Measurements from ENCODE around the gene RNF157. TPM values are rescaled to one million over a fixed set of nuclear protein-coding genes. Genes with fewer than 3 reads are reported as not detected.

RNF157 gene
- total and polyA plus RNA-seq, 2 of the 4 experiments (the other 2 are of a cell fraction) = 0.54 to 1.3 TPM

- TF ChIP-seq NFE2L2 (IDR thresholded peaks at IDR 0.05; ENCODE audit: low read depth, low read length) (no peak), CEBPB (IDR thresholded peaks at IDR 0.05; ENCODE audit: low read depth, low read length) (no peak), ELK1 (IDR thresholded peaks at IDR 0.05; ENCODE audit: borderline replicate concordance, low read depth, low read length) (no peak), SMC3 (IDR thresholded peaks at IDR 0.05; ENCODE audit: low read depth, low read length) (no peak)
- TF ChIP-seq, protein P1, sequence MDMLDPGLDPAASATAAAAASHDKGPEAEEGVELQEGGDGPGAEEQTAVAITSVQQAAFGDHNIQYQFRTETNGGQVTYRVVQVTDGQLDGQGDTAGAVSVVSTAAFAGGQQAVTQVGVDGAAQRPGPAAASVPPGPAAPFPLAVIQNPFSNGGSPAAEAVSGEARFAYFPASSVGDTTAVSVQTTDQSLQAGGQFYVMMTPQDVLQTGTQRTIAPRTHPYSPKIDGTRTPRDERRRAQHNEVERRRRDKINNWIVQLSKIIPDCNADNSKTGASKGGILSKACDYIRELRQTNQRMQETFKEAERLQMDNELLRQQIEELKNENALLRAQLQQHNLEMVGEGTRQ (IDR thresholded peaks at IDR 0.05; ENCODE audit: low read depth, low read length) = no peak
- no peaks in the 10 kb centered on the region for H4K20me1 ChIP-seq (ENCODE audit: insufficient read depth, low read length)
- H3K4me3 ChIP-seq (ENCODE audit: insufficient read depth, low read depth, low read length) = no peak overlapping the region
- no peak overlapping the region for H3K4ac ChIP-seq (ENCODE audit: low read depth, low read length)
- no peak overlapping the region for H2BK5ac ChIP-seq (ENCODE audit: low read depth, low read length, poor library complexity, severe bottlenecking)
- 0 out of 2 replicates have a peak, but pooled peaks cover 3% of the 10 kb centered on the region for H3K9me1 ChIP-seq (ENCODE audit: insufficient read depth, low read length)
- no peak overlapping the region for H3K18ac ChIP-seq (ENCODE audit: low read depth, low read length)
- intact Hi-C loops (cut with micrococcal nuclease) (no loop called here), dilution Hi-C loops (cut with HindIII; ENCODE audit: low sequenced_read_pairs, unreplicated experiment) (no loop called here), in situ Hi-C loops (cut with MboI; ENCODE audit: low sequenced_read_pairs) (no loop called here)
- H3K4me1 ChIP-seq (ENCODE audit: control insufficient read depth, insufficient read depth, low read length) = no peaks in the 10 kb centered on the region
- no peak overlapping the region for H3K9ac ChIP-seq (ENCODE audit: low read depth, low read length)
- no peak overlapping the region for H2BK20ac ChIP-seq (ENCODE audit: low read depth, low read length)
- H2AFZ ChIP-seq (replicated peaks; ENCODE audit: low read length, poor library complexity) = no peak overlapping the region
- ChIA-PET POLR2A (ENCODE audit: unreplicated experiment) (no interaction called here), CTCF (no interaction called here)
- H2BK15ac ChIP-seq (ENCODE audit: low read depth, low read length) = no peak overlapping the region
- ATAC-seq (ENCODE audit: low read depth) (no peak), DNase-seq (no peak)
- H4K8ac ChIP-seq (ENCODE audit: low read depth in 2 of 2, low read length in 2 of 2) = no peak overlapping the region
- no peaks in the 10 kb centered on the region for H3K79me1 ChIP-seq (ENCODE audit: low read depth in 1 of 2, low read length in 2 of 2)
- no peak overlapping the region for H3K23ac ChIP-seq (ENCODE audit: low read depth, low read length)
- no peak overlapping the region for H4K5ac ChIP-seq (ENCODE audit: low read depth, low read length)
- no peak overlapping the region for H2BK120ac ChIP-seq (ENCODE audit: low read depth, low read length)
- no peak overlapping the region for H3K27ac ChIP-seq (ENCODE audit: insufficient read depth, low read length)
- no peak overlapping the region for H3K4me2 ChIP-seq (ENCODE audit: low read depth, low read length)
- H3K14ac ChIP-seq (replicated peaks; ENCODE audit: low read depth, low read length) = no peak overlapping the region
- BruUV-seq (replicated peaks) = no TSS peak
- no peak overlapping the region for H2AK9ac ChIP-seq (replicated peaks; ENCODE audit: low read depth, low read length, poor library complexity)
- H3K27me3 ChIP-seq (ENCODE audit: control insufficient read depth, insufficient read depth, low read length) = peaks cover 2% of the 10 kb centered on the region; the same call in 1 of the 2 replicates
- no peaks in the 10 kb centered on the region for H3K36me3 ChIP-seq (ENCODE audit: control insufficient read depth, insufficient read depth, low read length)
- no peak overlapping the region for H2AK5ac ChIP-seq (ENCODE audit: low read depth, low read length)
- no peak overlapping the region for H3K56ac ChIP-seq (ENCODE audit: extremely low read depth, insufficient read depth, low read length)
- no peaks in the 10 kb centered on the region for H3K9me3 ChIP-seq (ENCODE audit: control insufficient read depth, insufficient read depth, low read length)
- H4K91ac ChIP-seq (ENCODE audit: insufficient read depth, low read depth, low read length) = no peak overlapping the region
- 80% methylated on average over 1 of the region's 1 CpG; no CpG with 5 or more reads in 1 of the 2 experiments for WGBS, 2 experiments (ENCODE audit: extremely low coverage in 2 of 2, insufficient read length in 1 of 2)
These were observed 70.2 kb downstream of the RNF157 start for GRCh38 chr17:76170114-76170513.

Measured in IMR-90 (cell line).